Stimulated activated CD8-positive, alpha-beta memory T cell treated with anti-CD3 and anti-CD28 coated beads, Interleukin-12 subunit alpha, Interleukin-12 subunit beta, amount 100 ng/mL, for 24 hours (primary cell): ENCODE measurements around the gene NSG1.
"Not testable (repeated sequence)": the region's sequence is repeated elsewhere in the genome, so short reads cannot be mapped to it uniquely, and the experiment has no call there.

Experiments
- DNase-seq: peaks from one replicate; pipeline ENCODE4 v3.0.0-alpha.2; 2020; ENCODE audit errors: extremely low read depth

The NSG1 gene

DNA sequence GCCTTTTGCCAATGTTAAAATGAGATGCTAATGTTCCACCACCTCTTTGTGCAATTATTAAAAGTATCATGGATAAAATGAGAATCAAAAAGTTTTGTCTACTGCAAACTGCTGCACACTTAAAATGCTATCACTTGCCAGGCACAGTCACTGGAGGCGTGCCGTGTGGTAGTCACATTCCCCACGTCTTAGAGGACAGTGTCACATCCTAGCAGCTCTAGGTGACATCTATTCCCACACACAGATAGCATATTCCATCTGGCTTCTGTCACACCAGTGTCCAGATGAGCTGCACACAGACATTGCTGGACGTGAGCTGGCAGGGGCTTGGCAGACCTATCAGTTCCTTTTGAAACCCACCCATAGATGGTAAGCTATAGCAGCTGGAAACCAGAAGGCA, 47.0 kb downstream of the NSG1 start:
- DNase-seq = no peak

DNA sequence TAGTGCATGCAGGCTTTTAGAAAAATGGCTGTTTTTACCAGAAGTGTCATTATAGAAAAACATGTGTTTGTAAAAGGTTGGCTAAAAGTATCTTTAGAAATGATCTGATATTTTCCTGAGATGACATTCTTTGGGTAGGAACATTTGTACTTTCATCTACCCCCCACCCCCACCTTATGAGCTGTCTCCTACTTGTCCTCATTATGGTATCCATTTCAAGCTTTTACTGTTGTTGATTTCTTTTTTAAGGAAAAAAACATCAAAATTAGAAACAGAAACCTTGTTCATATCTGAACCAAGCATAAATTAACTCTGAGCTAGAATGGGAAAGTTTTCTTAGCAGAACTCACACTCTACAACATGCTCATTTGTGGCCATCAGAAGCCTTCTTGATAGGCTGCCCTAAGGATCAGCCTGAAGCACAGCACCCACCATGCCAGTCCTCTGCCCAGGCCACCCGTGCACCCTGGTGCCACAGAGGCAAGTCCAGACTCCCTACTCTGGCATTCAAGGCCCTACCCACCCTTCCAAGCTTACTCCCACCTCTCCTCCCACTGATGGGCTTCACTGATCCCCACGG, 49.4 kb downstream of the NSG1 start:
- no peak for DNase-seq

DNA sequence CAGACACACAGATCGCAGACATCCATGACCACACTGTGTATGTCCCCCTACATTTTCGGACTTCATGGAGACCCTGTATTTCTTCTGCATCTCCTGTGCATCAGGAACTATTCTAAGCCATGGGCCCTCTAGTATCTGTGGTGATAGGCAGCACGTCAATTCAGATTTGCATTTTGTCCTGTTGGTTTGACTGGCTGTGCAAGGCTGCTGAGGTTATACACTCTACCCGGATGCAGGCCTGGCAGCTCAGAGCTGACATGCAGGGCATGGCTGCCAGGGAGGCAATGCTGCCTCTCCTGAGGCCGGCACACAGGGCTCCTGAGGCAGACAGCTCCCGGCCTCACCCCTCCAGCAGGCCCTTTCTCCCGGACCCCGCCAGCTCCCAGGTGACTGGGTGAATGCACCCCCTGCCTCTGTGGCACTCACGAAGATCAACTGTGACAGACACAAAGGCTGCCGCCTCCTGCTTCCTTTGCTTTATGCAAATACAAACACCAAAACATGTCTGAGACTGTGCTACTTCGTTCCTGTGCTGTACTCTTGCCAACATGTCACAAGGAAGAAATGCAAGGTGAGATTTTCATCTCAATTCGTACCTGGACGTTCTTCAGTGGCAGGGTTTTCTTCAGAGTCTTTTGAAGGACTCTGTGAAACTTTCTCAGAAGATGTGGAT, 51.0 kb downstream of the NSG1 start:
- no peak for DNase-seq

DNA sequence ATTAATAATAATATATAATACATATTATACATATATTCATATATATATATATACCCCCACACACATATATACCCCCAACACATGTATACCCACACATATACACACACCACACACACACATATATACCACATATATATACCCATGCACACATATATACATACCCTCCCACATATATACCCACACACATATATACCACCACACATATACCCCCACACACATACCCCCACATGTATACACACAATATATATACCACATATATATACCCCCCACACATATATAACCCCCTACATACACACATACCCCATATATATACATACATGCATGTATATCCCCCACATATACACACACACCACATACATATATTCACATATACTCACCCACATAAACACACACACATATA, 52.0 kb downstream of the NSG1 start:
- no peak for DNase-seq

DNA sequence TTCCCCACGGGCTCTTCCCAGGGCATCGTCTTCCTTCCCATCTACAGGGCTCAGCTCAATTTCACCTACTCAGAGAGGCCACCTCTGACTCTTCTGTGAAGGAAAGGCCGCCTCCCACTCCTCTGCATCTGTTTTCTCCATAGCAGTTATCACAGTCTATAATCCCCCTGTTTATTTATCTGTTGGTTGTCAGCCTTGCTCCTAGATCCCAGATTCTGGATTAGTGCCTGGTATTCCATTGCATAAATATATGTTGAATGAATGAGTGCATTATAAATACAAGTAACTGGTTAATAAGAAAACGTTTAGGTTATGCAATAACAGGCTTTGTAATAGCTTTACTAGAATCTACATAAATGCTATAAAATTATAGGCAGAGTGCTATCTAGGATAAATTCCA, 52.9 kb downstream of the NSG1 start:
- DNase-seq = no peak

DNA sequence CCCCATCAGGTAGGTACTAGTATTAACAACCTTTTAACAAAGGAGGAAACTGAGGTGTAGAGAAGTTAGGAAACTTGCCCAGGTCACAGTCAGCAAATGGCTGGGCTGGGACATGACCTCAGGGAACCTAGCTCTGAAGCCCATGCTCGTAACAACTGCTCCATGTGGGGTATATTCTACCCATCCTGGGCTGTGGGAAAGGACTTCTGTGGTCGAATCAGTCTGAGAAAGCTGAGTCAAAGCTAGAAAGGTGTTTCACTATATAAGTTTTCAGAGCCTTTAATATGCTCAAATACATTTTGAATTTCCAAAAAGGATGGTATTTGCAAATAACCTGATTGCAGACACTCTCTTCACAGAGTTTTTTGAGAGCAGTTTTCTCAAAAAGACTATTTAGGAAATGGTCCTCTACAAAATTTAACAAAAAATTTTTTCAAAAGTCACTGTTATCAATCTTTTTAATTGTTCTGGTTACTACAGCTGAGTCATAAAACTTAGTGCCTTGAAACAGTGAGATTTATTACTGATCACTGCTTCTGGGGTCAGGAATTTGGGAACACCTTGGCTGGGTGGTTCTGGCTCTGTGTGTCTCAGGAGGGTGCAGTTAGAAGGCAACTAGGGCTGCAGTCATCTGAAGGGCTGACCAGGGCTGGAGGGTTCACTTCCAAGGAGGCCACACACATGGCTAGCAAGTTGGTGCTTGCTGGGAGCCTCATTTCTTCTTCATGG, 53.6 kb downstream of the NSG1 start:
- no peak for DNase-seq

DNA sequence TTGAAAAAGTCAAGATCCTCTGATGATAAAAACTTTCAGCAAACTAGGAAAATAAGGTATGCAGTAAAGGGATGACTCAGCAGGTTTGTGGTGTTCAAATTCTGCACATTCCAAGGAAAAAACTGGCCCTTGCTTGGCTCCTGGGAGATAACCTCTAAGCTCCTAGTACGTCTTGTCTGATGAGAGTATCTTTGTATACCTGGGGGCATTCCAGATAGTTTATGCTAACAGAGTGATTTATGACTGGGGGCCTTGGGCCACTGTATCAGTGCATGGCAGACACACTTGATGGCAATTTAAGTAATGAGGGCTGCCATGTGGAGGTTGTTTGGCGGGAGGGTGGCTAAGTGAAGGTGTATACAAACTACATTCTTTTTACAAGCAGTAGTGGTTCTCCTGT, 56.9 kb downstream of the NSG1 start:
- DNase-seq = no peak

DNA sequence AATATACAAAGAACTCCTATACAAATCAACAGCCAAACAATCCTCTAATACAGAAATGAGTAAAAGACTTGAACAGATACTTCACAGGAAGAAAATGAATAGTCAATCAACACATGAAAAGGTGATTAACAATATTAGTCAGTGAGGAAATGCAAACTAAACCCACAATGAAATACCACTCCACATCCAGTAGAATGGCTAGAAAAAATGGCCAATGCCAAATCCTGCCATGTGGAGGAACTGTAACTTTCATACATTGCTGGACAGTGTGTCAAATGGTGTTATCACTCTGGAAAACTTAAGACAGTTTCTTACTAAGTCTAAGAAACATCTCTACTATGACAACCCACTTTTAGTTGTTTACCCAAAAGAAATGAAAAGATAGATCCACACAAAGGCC, 59.5 kb downstream of the NSG1 start:
- no peak for DNase-seq

DNA sequence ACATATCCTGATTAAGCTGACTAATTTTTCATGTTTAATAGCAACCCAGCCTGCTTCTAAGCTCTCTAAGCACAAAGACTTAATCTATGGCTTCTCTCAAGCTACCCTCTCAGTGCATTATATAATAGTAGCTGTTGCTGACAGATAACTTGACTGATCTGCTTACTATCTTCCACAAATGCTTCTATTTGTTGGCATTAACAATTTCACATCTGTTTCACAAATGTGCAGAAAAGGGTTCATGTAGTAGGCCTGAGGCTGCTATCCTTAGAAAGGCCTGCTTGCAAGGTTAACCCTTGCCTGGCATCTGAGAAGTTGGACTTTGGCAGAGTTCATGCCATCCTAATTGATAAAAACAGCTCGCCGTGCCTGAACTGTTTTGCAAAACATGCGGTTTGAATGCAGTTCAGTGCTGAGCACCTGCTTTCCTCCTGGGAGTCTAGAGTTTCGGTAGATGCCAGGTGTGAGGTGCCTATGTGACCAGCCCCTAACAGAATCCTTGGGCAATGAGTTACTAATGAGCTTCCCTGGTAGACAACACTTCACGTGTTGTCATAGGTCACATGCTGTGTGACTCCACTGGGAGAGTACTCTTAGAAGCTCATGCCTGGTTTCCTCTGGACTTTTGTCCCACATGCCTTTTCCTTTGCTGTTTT, 68.4 kb downstream of the NSG1 start:
- DNase-seq = no peak

DNA sequence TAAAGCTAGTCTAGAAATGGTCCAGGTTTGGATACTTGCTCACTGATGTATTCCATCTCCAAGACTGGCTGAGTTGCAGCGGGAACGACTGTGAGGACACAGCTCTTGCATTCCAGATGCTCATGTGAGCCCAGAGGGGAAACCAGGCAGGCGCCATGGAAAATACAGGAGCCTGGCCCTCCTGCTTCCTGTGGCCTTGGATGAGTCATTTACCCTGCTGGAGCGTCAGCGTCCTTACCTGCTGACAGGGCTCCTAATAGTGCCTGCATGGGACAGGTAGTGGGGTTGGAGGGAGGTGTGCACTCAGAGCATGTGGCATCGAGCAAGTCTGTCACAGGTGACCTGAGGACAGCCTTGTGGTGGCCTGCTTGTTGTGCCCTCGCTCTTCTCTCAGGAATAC, 69.4 kb downstream of the NSG1 start:
- no peak for DNase-seq

DNA sequence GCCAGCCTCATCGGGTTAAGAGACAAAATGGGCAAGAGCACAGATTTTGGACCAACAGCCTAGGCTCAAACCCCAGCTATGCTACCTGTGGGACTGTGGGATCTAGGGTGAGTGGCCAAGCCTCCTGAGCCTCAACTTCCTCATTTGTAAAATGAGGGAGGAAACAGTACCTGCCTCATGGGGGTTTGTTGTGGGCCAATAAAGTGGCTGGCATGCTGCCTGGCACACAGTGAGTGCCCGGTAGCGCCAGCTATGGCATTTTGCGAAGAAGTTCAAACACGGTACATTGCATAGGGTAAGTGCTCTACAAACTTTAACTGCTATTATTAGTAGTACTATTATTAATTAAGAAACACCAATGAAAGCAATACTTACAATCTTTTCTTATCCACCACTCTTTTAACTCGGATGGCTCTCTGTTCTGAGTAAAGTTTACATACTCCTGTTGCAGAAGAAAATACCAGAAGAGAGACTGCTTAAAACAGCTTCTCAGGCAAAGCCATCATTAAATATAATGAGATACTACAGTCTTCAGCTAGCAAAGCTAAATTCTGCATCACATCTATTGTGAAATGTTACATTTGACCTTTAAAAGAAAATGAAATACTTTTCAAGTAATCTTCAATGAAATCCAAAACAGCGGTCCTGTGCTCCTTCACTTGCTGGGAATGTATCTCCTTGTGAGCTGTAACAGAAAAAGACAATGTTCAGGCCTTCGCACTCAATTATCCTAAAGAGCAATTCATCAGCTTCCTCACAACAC, 70.1 kb downstream of the NSG1 start:
- no peak for DNase-seq

DNA sequence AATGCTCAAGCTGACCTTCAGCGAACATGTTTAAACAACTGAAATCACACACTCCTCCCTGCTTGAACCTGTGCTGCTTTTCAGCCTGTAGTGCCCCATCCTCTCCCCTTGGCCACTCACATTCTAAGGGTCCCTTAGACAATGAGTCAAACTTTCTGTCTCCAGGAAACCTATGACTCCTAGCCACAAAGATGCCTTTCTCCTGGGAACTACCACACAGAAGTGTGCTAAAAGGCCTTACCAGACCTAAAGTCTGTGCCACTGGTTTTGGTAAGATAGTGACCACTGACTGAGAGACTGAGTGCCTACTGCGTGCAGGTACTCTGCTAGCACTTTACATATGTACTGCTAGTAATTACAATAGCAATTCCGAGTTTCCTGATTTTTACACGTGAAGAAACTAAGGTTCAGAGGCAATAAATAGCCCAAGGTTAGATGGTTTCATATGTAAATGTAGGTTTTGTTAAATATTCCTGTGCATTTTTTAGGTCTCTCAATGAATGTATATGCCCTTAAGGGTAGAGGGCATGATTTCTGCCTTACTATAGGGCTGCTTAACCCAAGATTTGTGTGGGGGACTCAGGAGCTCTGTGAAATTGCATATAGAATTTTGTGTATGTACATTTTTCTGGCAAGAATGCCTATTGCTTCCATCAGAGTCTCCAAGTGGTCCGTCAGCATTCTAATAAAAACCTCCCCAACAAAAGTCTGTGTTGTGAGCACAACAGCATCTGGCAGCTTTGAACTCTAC, 71.1 kb downstream of the NSG1 start:
- no peak for DNase-seq

DNA sequence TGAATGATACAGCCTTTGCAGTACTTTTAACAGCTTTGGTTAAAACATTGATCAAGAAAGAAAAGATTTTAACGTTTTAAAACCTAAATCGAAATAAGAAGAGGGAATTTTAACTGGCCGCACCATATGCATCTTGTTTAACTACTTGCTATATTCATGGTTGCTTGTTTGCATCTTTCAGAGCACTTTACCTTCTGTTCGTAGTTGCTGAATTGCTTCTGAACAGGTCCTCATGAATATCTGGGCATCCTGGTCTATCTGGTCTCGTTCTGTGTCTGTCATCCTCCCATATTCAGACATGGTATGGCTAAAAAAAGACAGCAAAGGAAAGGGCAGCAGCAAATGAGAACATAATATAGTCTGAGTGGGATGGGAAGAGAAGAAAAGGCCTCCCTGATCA, 72.3 kb downstream of the NSG1 start:
- no peak for DNase-seq

DNA sequence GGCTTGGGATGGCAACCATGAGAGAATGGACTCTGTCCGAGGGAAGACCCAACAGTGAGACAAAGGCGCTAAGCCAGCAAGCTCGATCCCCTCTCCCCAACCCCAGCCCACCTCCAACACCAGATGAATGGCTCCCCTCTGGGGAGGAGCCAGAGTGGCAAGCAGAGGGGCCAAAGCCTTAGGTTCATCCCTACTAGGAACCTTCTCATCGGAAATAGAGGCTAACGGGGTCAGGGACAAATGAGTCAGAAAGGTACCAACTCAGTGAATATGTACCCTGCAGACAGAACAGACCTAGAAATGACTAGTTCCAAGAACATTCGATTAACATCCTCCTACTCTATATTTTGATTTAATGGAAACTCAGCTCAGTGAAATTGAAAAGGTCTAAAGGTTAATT, 73.9 kb downstream of the NSG1 start:
- DNase-seq = no peak

DNA sequence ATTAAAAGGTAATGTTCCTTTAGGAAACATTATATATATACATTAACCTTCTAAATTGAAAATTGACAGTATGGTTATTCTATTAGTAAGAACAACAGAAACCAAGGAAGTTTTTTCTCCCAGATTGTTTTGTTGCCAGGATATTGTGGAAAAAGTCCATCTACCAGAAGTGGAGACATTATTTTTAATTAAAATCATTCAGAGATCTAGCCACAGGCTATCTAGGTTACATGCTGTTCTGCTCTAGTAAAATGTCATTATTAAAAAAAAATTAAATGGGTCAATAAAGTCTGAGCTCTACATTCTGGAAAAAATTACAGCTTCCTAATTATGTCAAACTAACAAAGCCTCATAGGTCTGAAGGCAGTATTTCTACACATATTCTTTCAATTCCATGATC, 74.3 kb downstream of the NSG1 start:
- no peak for DNase-seq

DNA sequence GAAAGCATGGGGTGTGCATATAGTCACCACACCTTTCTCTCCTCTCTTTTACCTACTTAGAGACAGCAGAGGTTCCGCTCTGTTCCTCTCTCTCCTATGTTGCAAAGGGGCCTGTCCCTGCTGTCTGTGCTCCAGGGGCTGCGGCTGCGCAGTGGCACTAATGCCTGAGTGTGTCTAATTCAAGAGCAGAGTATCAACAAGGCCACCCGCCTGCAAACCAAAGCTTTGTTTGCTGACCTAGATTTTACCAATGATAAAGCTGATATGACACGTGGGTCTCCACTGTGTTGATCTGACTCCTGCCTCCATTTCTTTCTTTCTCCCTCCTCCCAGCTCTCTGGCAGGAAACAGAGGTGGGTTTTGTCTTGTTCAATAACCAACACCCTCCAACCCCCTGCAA, 74.9 kb downstream of the NSG1 start:
- DNase-seq = no peak

DNA sequence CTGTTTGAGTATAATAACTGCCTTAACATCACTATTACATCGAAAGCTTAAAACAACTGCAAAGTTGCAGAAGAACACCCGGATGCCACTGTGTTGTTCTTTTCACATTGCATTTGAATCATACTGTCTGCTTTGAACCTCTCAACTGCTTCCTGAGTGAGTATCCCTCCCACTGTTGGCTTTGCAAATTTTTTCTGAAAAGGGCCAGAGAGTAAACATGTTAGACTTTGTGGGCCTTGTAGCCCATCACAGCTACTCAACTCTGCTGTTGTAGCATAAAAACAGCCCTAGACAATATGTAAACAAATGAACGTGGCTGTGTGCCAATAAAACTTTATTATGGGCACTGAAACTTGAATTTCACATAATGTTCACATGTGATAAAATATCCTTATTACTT, 76.1 kb downstream of the NSG1 start:
- DNase-seq = no peak

DNA sequence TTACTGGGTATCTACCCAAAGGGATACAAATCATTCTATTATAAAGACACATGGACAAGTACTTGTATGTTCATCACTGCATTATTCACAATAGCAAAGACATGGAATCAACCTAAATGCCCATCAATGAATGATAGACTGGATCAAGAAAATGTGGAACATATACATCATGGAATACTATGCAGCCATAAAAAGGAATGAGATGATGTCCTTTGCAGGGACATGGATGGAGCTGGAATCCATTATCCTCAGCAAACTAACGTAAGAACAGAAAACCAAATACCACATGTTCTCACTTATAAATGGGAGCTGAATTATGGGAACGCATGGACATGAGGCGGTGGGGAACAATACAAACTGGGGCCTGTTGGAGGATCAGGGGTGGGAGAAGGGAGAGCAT, 78.3 kb downstream of the NSG1 start:
- DNase-seq = not testable (repeated sequence)
